H4 (cell line): ENCODE data around the gene CMTM2. TPM values are rescaled to one million over a fixed set of nuclear protein-coding genes. Genes with fewer than 3 reads are reported as not detected.

ENCODE experiments used
- DNase-seq: peaks from one replicate; pipeline ENCODE4 v3.0.0-alpha.2; 2015; ENCODE audit warnings: low spot score
- total RNA-seq: library from RNA; depleted of rRNA; stranded (reverse); fragments of >200 nt; shearing (Covaris generic); gene quantifications from 2 replicates; pipeline ENCODE4 v1.2.3, GENCODE V29; 2014; rRNA removed

Gene CMTM2, protein sequence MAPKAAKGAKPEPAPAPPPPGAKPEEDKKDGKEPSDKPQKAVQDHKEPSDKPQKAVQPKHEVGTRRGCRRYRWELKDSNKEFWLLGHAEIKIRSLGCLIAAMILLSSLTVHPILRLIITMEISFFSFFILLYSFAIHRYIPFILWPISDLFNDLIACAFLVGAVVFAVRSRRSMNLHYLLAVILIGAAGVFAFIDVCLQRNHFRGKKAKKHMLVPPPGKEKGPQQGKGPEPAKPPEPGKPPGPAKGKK
- not detected in 2 replicates for total RNA-seq

- no peak for DNase-seq
Measured at GRCh38 chr16:66578651-66579531, at the start of gene CMTM2. TSS of gene CMTM2 (plus strand) at chr16:66579463. CDS start at chr16:66579608, 145 bp downstream.

DNA sequence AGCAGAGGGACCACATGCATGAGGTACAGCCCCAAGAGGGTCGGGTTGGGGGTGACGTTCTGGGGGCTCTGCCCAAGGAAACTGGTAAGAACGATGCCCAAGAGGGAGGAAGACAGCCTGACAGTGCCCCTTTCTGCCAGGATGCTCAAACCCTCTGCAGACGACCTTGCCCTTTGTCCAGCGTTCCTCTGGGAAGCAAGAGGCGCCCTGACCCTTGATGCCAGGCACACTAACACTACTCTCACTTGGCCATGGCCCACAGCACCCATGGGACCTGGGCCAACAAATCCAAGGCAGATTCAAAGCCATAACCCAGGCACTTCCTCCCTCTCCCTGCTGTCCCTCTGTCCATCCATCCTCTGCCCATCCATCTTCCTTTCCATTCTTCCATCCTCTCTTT, 49.8 kb upstream of the CMTM2 start:
- no peak for DNase-seq

- DNase-seq, result no peak
Measured at GRCh38 chr16:66534376-66534799, 44.9 kb upstream of the CMTM2 start.

GRCh38 chr16:66536525-66536924, 42.7 kb upstream of the CMTM2 start:
- DNase-seq, result no peak

GRCh38 chr16:66537236-66537635, 42.0 kb upstream of the CMTM2 start:
- DNase-seq, result no peak

DNA sequence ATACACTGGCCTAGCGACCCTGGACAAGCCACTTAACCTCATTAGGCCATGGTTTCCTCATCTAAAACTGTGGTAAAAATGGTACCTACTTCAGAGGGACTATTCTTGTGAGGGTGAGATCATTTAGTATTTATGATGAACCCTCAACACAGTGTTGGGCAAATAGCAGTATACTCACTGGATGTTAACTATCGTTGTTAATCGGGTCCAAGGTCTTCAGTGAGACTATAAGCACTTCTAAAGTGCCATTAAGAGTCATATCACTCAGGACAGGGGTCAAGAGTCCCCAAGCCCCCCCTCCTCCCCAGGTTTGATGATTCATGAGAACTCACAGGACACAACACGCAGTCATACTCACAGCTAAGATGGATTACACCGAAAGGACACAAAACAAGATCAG, 40.4 kb upstream of the CMTM2 start:
- DNase-seq, result no peak

GRCh38 chr16:66539623-66540469, 39.4 kb upstream of the CMTM2 start:
- DNase-seq, result no peak

DNA sequence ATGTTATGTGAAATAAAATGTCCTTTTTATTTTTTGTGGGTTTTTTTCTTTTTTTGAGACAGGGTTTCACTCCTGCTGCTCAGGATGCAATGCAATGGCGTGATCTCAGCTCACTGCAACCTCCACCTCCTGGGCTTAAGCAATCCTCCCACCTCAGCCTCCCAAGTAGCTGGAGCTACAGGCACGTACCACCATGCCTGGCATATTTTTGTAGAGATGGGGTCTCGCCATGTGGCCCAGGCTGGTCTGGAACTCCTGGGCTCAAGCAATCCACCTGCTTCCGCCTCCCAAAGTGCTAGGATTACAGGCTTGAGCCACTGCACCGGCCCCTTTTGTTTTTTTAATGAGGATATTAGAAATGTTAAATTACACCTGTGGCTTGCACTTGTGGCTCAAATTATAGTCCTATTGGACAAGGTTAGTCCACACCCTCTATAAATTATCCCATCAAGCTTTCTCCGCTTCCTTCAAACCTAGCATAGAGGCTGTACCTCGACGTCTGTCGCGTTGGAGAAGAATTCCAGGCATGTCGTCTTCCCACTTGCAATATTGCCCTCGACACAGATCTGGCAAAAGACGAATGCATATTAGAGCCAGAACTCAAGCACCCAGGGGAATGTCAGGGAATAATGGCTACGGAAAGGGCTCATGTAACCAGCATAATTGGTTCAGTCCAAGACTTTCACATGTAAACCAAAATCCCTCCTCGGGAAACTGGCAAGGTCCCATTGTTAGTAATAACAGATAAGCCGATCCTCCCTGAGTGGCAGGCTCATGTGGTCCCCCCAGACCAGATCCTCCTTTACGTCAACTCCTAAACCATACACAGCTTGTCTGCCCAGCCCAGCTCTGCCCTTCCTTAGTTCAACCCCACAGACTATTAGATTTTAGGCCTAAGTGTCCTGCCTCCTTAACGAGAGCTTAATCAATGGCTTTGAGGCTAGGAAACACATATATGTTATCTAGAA, 37.6 kb upstream of the CMTM2 start:
- no peak for DNase-seq

- no peak for DNase-seq
Measured at GRCh38 chr16:66542396-66542795, 36.9 kb upstream of the CMTM2 start.

GRCh38 chr16:66543541-66543940, 35.7 kb upstream of the CMTM2 start:
- no peak for DNase-seq

DNA sequence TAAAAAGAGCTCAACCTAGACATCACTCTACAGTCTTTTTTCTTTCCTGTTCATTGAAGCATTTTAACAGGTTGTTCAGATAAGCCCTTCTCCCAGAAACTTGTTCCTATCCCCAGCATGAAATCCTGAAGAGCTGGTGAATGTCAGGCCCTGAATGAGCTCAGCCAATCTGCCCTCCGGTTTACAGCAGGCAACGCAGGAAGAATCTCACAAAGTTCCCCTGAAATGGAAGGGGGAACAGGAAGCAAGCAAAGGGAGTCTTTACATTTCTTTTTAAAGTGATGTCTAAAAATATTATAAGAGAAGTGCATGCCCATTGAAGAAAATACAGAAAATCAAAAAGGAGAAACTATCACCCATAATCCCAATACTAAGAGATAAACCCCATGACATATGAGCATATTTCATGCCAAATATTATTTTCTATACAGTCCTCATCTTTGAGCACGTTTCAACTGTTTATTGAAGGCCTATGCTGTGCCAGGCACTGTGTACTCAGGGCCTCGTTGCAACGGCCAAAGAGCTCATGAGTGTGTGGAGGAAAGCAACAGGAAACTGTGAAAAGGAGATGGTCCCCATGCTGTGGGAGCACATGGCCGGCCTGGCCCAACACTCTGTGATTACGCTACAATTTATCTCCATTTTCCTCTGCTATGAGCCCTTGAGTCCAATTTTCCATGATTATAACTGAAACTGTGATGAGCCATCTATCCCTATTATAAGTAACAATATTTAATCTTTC, 35.1 kb upstream of the CMTM2 start:
- DNase-seq, result no peak

- no peak for DNase-seq
Measured at GRCh38 chr16:66547101-66547989, 31.9 kb upstream of the CMTM2 start.

DNA sequence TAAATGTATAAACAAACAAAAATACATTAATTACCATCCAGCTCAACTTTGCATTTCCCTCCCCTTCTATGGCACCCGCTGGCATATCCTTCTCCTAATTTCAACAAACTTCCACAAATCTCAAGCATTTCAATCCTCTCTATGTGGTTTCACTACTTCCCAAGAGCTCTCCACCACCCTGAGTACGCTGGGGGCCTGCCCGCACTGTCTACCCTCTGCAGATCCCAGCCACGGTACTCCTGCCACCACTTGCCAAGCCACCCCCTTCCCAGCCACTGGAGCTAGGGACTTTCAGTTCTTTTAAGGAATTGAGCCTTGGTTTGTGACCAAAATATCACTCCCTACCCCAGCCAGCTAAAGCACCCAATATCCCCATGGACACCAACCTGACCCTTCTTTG, 31.2 kb upstream of the CMTM2 start:
- DNase-seq, result no peak

- DNase-seq, result no peak
Measured at GRCh38 chr16:66548868-66549267, 30.4 kb upstream of the CMTM2 start.

GRCh38 chr16:66549284-66550131, 29.8 kb upstream of the CMTM2 start, which contains the start of gene TK2:
TSS of gene TK2 (minus strand) at chr16:66550122. CDS start at chr16:66550061, 61 bp downstream.
- DNase-seq, result no peak

DNA sequence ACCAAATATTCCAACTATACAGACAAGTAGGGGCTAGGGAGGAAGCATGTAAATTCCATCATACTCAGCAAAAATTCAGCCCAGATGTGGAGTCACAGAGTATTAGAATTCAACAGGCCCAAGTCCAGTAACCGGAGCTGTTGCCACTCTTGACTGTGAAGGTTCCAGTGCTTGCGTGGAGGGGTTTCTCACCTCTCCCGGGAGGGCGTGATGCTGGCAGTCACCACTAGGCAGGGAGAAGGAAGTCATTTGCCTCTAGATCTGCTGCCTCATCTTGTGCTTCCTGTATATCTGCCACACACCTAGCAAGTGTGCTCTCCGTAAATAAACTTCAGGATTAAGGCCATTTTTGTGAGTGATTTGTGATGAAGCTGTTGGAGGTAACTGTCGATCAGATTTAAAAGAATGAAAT, 27.9 kb upstream of the CMTM2 start:
- peak; percentile 71 for DNase-seq

GRCh38 chr16:66551788-66552285, 27.4 kb upstream of the CMTM2 start:
- DNase-seq, result no peak
